A549 treated with Hydrocortisone at 1 μM for 4 hours (cell line): Measurements from ENCODE around the gene RFK. TPM values are rescaled to one million over a fixed set of nuclear protein-coding genes. Genes with fewer than 3 reads are reported as not detected.

Source experiments
- total RNA-seq: library from RNA; stranded (reverse); fragments of 200-300 nt; extraction: Qiagen RNA extraction; gene quantifications from 5 replicates; pipeline ENCODE4 v1.2.3, GENCODE V29; 2022

The RFK gene
- 30.5 to 37.9 TPM (median 34.9 TPM) in 5 replicates for total RNA-seq

DNA sequence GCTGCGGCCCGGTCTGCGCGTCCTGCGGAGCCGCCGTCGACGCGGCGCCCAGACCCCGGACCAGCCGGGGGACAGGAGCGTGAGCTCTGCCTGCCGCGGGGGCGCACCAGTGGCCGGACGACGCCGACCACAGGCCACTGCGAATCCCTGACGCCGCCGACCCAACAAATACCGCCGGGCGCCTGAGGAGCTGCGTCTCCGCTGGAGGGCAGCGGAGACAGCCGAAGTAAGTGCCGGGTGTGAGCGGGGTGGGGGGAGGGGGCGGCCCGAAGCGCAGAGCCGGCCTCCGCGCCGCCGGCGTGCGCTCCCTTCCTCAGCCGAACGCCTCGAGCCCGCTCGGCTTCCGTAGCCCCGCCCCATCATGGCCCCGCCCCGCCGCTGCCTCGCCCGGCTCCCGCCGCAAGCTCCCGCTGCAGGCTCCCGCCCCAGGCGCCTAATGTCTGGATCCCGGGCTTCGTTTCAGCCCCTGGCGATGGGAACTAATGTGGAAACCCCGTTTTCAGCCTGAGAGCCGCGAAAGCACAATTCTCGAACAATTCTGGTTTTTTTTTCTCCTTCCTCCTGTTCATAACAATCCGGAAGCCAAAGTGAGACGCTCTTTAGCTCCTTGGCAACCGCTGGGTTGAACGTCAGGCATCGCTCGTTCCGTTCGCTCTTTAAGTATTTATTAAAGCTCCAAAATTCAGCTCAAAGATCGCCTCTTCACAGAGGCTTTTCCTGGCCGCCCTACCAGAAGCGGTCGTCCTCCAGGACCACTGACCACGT, at the start of gene RFK:
TSS of gene RFK (minus strand) at position 232 of the 765 bp plus-strand sequence. CDS start 255 bp downstream, outside the sequence.

Other genes starting within 250 kb of the RFK start
- gene GCNT1, start 64.8 kb upstream of the RFK start, total RNA-seq, result 2.1 to 4.8 TPM (median 4.0 TPM) in 5 replicates